Measurements from ENCODE around the gene MDFI. TPM values are rescaled to one million over a fixed set of nuclear protein-coding genes. Genes with fewer than 3 reads are reported as not detected.

The MDFI gene
- total RNA-seq, 4 donors from 2014 or later = 0.26 to 1.1 TPM; not detected in 2

- in situ Hi-C loops (cut with MboI; ENCODE audit: low sequenced_read_pairs in 4 of 4) = no loop called here
These were observed 9.9 kb downstream of the MDFI start for GRCh38 chr6:41648070-41648585.

GRCh38 chr6:41648921-41649320 lies 10.7 kb downstream of the MDFI start:
- Histone ChIP-seq H3K36me3 (no peaks in the 10 kb centered on the region), H3K4me3 (no peak overlapping the region), H3K27ac (no peak overlapping the region), H3K4me1 (no peaks in the 10 kb centered on the region), H3K27me3 (peaks cover 0 to 11% (median 0%) of the 10 kb centered on the region in 3 donors), H3K9me3 (no peaks in the 10 kb centered on the region)
- no peak for ATAC-seq
- TF ChIP-seq CTCF (IDR thresholded peaks at IDR 0.05 in 4 of 5, conservative IDR thresholded peaks at IDR 0.05 in 1 of 5) (no peak), POLR2A (IDR thresholded peaks at IDR 0.05) (no peak)
- intact Hi-C loops (cut with DNase I; ENCODE audit: low total_unique reads) = no loop called here
- no peak for DNase-seq
- in situ Hi-C loops (cut with MboI; ENCODE audit: low sequenced_read_pairs in 4 of 4) = no loop called here

More at GRCh38 chr6:41648070-41648585, 9.9 kb downstream of the MDFI start:
- TF ChIP-seq POLR2A (IDR thresholded peaks at IDR 0.05) (no peak), CTCF (IDR thresholded peaks at IDR 0.05 in 4 of 5, conservative IDR thresholded peaks at IDR 0.05 in 1 of 5) (no peak)
- DNase-seq (no peak), ATAC-seq (no peak)
- intact Hi-C loops (cut with DNase I; ENCODE audit: low total_unique reads) = no loop called here
- Histone ChIP-seq H3K27ac (no peak overlapping the region), H3K27me3 (peaks cover 0 to 11% (median 0%) of the 10 kb centered on the region in 3 donors), H3K9me3 (no peaks in the 10 kb centered on the region), H3K36me3 (no peaks in the 10 kb centered on the region), H3K4me1 (no peaks in the 10 kb centered on the region), H3K4me3 (no peak overlapping the region)

GRCh38 chr6:41649596-41649995 lies 11.3 kb downstream of the MDFI start:
- no peak overlapping the region for H3K4me3 ChIP-seq
- no peak for DNase-seq
- no peaks in the 10 kb centered on the region for H3K4me1 ChIP-seq
- H3K27ac ChIP-seq = no peak overlapping the region
- peaks cover 0 to 11% (median 0%) of the 10 kb centered on the region in 3 donors for H3K27me3 ChIP-seq
- in situ Hi-C loops (cut with MboI; ENCODE audit: low sequenced_read_pairs in 4 of 4) (no loop called here), intact Hi-C loops (cut with DNase I; ENCODE audit: low total_unique reads) (no loop called here)
- ATAC-seq = no peak
- no peaks in the 10 kb centered on the region for H3K36me3 ChIP-seq
- TF ChIP-seq CTCF (IDR thresholded peaks at IDR 0.05 in 4 of 5, conservative IDR thresholded peaks at IDR 0.05 in 1 of 5) (no peak), POLR2A (IDR thresholded peaks at IDR 0.05) (no peak)
- H3K9me3 ChIP-seq = no peaks in the 10 kb centered on the region

DNA sequence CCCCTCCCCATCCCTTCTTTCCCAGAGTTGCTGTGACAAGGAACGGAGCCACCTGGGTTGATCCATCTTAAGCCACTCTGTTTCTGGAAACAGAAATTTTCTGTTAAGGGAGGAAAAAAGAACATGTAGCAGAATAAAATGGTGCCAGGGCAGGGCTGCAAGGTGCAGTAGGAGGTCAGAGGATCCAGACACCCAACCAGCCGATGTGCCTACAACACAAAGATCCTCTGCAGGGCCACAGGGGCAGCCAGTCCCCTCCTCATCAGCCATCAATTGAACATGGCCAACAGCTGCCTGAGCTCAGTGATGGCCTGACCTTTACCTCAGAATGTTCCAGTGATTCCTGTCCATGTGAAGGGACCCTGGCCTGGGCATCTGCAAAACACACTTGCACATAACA lies 11.9 kb downstream of the MDFI start:
- intact Hi-C loops (cut with DNase I; ENCODE audit: low total_unique reads) (no loop called here), in situ Hi-C loops (cut with MboI; ENCODE audit: low sequenced_read_pairs in 4 of 4) (no loop called here)
- Histone ChIP-seq H3K27ac (no peak overlapping the region), H3K27me3 (peaks cover 0 to 11% (median 0%) of the 10 kb centered on the region in 3 donors), H3K9me3 (no peaks in the 10 kb centered on the region), H3K4me3 (no peak overlapping the region), H3K36me3 (no peaks in the 10 kb centered on the region), H3K4me1 (no peaks in the 10 kb centered on the region)
- TF ChIP-seq CTCF (IDR thresholded peaks at IDR 0.05 in 4 of 5, conservative IDR thresholded peaks at IDR 0.05 in 1 of 5) (no peak), POLR2A (IDR thresholded peaks at IDR 0.05) (no peak)
- ATAC-seq (no peak), DNase-seq (no peak)
